ENCODE results near the gene CHAT.

DNA sequence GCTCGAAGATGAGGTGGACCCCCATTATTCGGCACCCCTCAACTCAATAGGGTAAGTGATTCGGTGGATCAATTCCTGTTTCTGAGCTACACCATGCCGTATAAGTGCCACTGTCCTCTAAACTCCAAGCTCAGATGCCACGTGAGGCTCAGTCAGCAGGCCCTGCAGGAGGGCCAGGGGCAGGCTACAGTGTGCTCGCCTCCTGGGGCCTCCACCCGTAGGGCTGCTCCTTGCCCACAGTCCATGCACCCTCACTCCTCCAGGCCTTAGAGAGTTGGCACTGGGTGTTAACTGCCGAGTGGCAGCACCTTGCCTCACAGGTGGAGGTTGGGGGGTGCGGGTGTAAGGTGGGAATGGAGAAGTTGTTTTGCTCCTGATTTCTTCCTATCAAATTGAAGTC is 77.8 kb downstream of the CHAT start:
- TF ChIP-seq, protein P1, sequence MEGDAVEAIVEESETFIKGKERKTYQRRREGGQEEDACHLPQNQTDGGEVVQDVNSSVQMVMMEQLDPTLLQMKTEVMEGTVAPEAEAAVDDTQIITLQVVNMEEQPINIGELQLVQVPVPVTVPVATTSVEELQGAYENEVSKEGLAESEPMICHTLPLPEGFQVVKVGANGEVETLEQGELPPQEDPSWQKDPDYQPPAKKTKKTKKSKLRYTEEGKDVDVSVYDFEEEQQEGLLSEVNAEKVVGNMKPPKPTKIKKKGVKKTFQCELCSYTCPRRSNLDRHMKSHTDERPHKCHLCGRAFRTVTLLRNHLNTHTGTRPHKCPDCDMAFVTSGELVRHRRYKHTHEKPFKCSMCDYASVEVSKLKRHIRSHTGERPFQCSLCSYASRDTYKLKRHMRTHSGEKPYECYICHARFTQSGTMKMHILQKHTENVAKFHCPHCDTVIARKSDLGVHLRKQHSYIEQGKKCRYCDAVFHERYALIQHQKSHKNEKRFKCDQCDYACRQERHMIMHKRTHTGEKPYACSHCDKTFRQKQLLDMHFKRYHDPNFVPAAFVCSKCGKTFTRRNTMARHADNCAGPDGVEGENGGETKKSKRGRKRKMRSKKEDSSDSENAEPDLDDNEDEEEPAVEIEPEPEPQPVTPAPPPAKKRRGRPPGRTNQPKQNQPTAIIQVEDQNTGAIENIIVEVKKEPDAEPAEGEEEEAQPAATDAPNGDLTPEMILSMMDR (IDR thresholded peaks at IDR 0.05): no peak
- TF ChIP-seq EZH2 (IDR thresholded peaks at IDR 0.05): no peak
